H9 (cell line): ENCODE measurements around the gene PIH1D2. TPM values are rescaled to one million over a fixed set of nuclear protein-coding genes. Genes with fewer than 3 reads are reported as not detected.

Source experiments
- DNase-seq: peaks from one replicate; pipeline ENCODE4 v3.0.0-alpha.2; 2017
- H2AFZ ChIP-seq: one replicate; pipeline ENCODE4 v1.6.1; 2013; ENCODE audit warnings: mild to moderate bottlenecking, low read length, control low read depth, moderate library complexity
- H2AK5ac ChIP-seq: 2 replicates; pipeline ENCODE4 v1.6.1; 2013; ENCODE audit warnings: low read length, control low read depth, mixed read lengths; ENCODE audit not compliant: insufficient read length
- H2BK120ac ChIP-seq: one replicate; pipeline ENCODE4 v1.6.1; 2013; ENCODE audit warnings: low read depth, mild to moderate bottlenecking, low read length, control low read depth, inconsistent platforms; ENCODE audit not compliant: poor library complexity, severe bottlenecking
- H2BK12ac ChIP-seq: 2 replicates; pipeline ENCODE4 v1.6.1; 2013; ENCODE audit warnings: low read length, control low read depth, mixed read lengths, low read depth; ENCODE audit not compliant: insufficient read length
- H2BK15ac ChIP-seq: 2 replicates; pipeline ENCODE4 v1.6.1; 2013; ENCODE audit warnings: low read depth, low read length, control low read depth
- H2BK20ac ChIP-seq: one replicate; pipeline ENCODE4 v1.6.1; 2013; ENCODE audit warnings: low read depth, mild to moderate bottlenecking, low read length, control low read depth, inconsistent platforms; ENCODE audit not compliant: poor library complexity, severe bottlenecking
- H2BK5ac ChIP-seq: 2 replicates; pipeline ENCODE4 v1.6.1; 2013; ENCODE audit warnings: low read length, control low read depth, mixed read lengths; ENCODE audit not compliant: insufficient read length
- H3K14ac ChIP-seq: 2 replicates; pipeline ENCODE4 v1.6.1; 2013; ENCODE audit warnings: low read length, control low read depth; ENCODE audit not compliant: insufficient read depth
- H3K18ac ChIP-seq: 2 replicates; pipeline ENCODE4 v1.6.1; 2013; ENCODE audit warnings: low read depth, mild to moderate bottlenecking, mixed read lengths, low read length, control low read depth; ENCODE audit not compliant: insufficient read length
- H3K23ac ChIP-seq: 2 replicates; pipeline ENCODE4 v1.6.1; 2013; ENCODE audit warnings: low read length, control low read depth, mixed read lengths, low read depth; ENCODE audit not compliant: insufficient read length
- H3K23me2 ChIP-seq: 2 replicates; pipeline ENCODE4 v1.6.1; 2013; ENCODE audit warnings: low read depth, mild to moderate bottlenecking, mixed read lengths, low read length, control low read depth; ENCODE audit not compliant: insufficient read length, poor library complexity, severe bottlenecking
- H3K27ac ChIP-seq: 2 replicates; pipeline ENCODE4 v1.5.1; 2013; ENCODE audit warnings: low read length, control low read depth, mixed read lengths, low read depth; ENCODE audit not compliant: insufficient read length
- H3K27me3 ChIP-seq: 2 replicates; pipeline ENCODE4 v1.6.1; 2013; ENCODE audit warnings: low read length, control low read depth, inconsistent platforms; ENCODE audit not compliant: insufficient read depth
- H3K4ac ChIP-seq: 2 replicates; pipeline ENCODE4 v1.6.1; 2013; ENCODE audit warnings: low read depth, mild to moderate bottlenecking, control low read depth, inconsistent platforms, low read length, moderate library complexity
- H3K4me1 ChIP-seq: 2 replicates; pipeline ENCODE4 v1.6.1; 2013; ENCODE audit warnings: low read length, control low read depth, inconsistent platforms; ENCODE audit not compliant: insufficient read depth
- H3K4me2 ChIP-seq: 2 replicates; pipeline ENCODE4 v1.6.1; 2013; ENCODE audit warnings: low read length, control low read depth, mixed read lengths; ENCODE audit not compliant: insufficient read length, insufficient read depth
- H3K56ac ChIP-seq: 2 replicates; pipeline ENCODE4 v1.6.1; 2013; ENCODE audit warnings: low read depth, mild to moderate bottlenecking, mixed read lengths, low read length, control low read depth; ENCODE audit not compliant: insufficient read length
- H3K79me1 ChIP-seq: 2 replicates; pipeline ENCODE4 v1.6.1; 2013; ENCODE audit warnings: low read depth, mild to moderate bottlenecking, moderate library complexity, low read length, control low read depth, inconsistent platforms; ENCODE audit not compliant: insufficient read depth, poor library complexity, severe bottlenecking
- H3K79me2 ChIP-seq: 2 replicates; pipeline ENCODE4 v1.6.1; 2013; ENCODE audit warnings: low read length, control low read depth, inconsistent platforms; ENCODE audit not compliant: insufficient read depth
- H3K9ac ChIP-seq: 2 replicates; pipeline ENCODE4 v1.6.1; 2013; ENCODE audit warnings: low read length, control low read depth, mixed read lengths; ENCODE audit not compliant: insufficient read length; ENCODE audit errors: extremely low read depth
- H3K9me3 ChIP-seq: one replicate; pipeline ENCODE4 v1.6.1; 2013; ENCODE audit warnings: low read depth, low read length, inconsistent platforms; ENCODE audit not compliant: control insufficient read depth
- H3T11ph ChIP-seq: one replicate; pipeline ENCODE4 v1.6.1; 2013; ENCODE audit warnings: mild to moderate bottlenecking, low read length, control low read depth, inconsistent platforms
- H4K20me1 ChIP-seq: one replicate; pipeline ENCODE4 v1.6.1; 2013; ENCODE audit not compliant: control insufficient read depth, insufficient read length, insufficient read depth
- H4K5ac ChIP-seq: 2 replicates; pipeline ENCODE4 v1.6.1; 2013; ENCODE audit warnings: low read depth, mild to moderate bottlenecking, mixed read lengths, low read length, control low read depth; ENCODE audit not compliant: insufficient read length
- H4K8ac ChIP-seq: replicated peaks from 2 replicates; pipeline ENCODE4 v1.6.1; 2013; ENCODE audit warnings: low read length, control low read depth, mixed read lengths, low read depth; ENCODE audit not compliant: insufficient read length
- H4K91ac ChIP-seq: 2 replicates; pipeline ENCODE4 v1.6.1; 2013; ENCODE audit warnings: low read depth, mild to moderate bottlenecking, moderate library complexity, mixed read lengths, low read length, control low read depth; ENCODE audit not compliant: insufficient read length
- H3K27ac Mint-ChIP-seq, 3 experiments: 2 replicates in 2 of 3; 3 replicates in 1 of 3; pipeline ENCODE4 v1.8.0; 2020 to 2021; ENCODE audit warnings: mixed read lengths in 3 of 3, mild to moderate bottlenecking in 1 of 3, moderate library complexity in 1 of 3
- H3K27me3 Mint-ChIP-seq: 2 replicates; pipeline ENCODE4 v1.8.0; 2021; ENCODE audit warnings: low read depth, mild to moderate bottlenecking, moderate library complexity, mixed read lengths
- H3K36me3 Mint-ChIP-seq, 3 experiments: 2 replicates in 2 of 3; 3 replicates in 1 of 3; pipeline ENCODE4 v1.8.0; 2020 to 2021; ENCODE audit warnings: low read depth in 3 of 3, mixed read lengths in 3 of 3; ENCODE audit not compliant: insufficient read depth in 1 of 3
- H3K4me1 Mint-ChIP-seq, 2 experiments: 2 replicates each; pipeline ENCODE4 v1.8.0; 2020; ENCODE audit warnings: mixed read lengths in 2 of 2
- H3K4me3 Mint-ChIP-seq, 2 experiments: 2 replicates in 1 of 2; 3 replicates in 1 of 2; pipeline ENCODE4 v1.8.0; 2020 to 2021; ENCODE audit warnings: mild to moderate bottlenecking in 2 of 2, mixed read lengths in 2 of 2, moderate library complexity in 1 of 2
- H3K9me3 Mint-ChIP-seq, 2 experiments: 2 replicates in 1 of 2; 3 replicates in 1 of 2; pipeline ENCODE4 v1.8.0; 2020; ENCODE audit warnings: mild to moderate bottlenecking in 2 of 2, mixed read lengths in 2 of 2, moderate library complexity in 1 of 2
- WGBS: extraction: QIAGEN DNeasy Blood & Tissue Kit; methylation state at CpG from one replicate; pipeline ENCODE4 v1.1.7; 2013; ENCODE audit warnings: missing lambda C conversion rate, low lambda C conversion rate, mixed read lengths; ENCODE audit not compliant: insufficient read length; ENCODE audit errors: extremely low coverage; 5-methylcytosine and 5-hydroxymethylcytosine counted together
- total RNA-seq: library from RNA; stranded (reverse); gene quantifications from 2 replicates; pipeline ENCODE4 v1.2.1, GENCODE V29; 2021
- TF ChIP-seq, protein P1 (sequence below): fragments of 200-600 bp; sonication (generic); conservative IDR thresholded peaks from 3 replicates; pipeline ENCODE4 v1.8.0; 2021; ENCODE audit warnings: antibody characterized with exemption, mild to moderate bottlenecking

Gene PIH1D2
- total RNA-seq, 1 experiment from 2014 or later: 1.1 TPM

GRCh38 chr11:112062923-112063322 is 10.9 kb downstream of the PIH1D2 start:
- H2BK15ac ChIP-seq: no peak overlapping the region
- H3K36me3 Mint-ChIP-seq: peaks cover 9 to 41% (median 32%) of the 10 kb centered on the region in 3 experiments; a peak in 6 of 7 replicates
- TF ChIP-seq, protein P1, sequence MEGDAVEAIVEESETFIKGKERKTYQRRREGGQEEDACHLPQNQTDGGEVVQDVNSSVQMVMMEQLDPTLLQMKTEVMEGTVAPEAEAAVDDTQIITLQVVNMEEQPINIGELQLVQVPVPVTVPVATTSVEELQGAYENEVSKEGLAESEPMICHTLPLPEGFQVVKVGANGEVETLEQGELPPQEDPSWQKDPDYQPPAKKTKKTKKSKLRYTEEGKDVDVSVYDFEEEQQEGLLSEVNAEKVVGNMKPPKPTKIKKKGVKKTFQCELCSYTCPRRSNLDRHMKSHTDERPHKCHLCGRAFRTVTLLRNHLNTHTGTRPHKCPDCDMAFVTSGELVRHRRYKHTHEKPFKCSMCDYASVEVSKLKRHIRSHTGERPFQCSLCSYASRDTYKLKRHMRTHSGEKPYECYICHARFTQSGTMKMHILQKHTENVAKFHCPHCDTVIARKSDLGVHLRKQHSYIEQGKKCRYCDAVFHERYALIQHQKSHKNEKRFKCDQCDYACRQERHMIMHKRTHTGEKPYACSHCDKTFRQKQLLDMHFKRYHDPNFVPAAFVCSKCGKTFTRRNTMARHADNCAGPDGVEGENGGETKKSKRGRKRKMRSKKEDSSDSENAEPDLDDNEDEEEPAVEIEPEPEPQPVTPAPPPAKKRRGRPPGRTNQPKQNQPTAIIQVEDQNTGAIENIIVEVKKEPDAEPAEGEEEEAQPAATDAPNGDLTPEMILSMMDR: no peak
- no peak overlapping the region for H4K91ac ChIP-seq
- no peak overlapping the region for H3K9ac ChIP-seq
- H3K27ac Mint-ChIP-seq: no peak overlapping the region
- no peak overlapping the region for H2AK5ac ChIP-seq
- no peak overlapping the region for H3K14ac ChIP-seq
- H2AFZ ChIP-seq: no peak overlapping the region
- no peaks in the 10 kb centered on the region for H3K4me1 ChIP-seq
- no peak overlapping the region for H3K4me3 Mint-ChIP-seq
- WGBS: no CpG with 5 or more reads among the region's 1 CpG
- no peaks in the 10 kb centered on the region for H3K27me3 Mint-ChIP-seq
- no peak overlapping the region for H3K4ac ChIP-seq
- no peak overlapping the region for H2BK120ac ChIP-seq
- H2BK5ac ChIP-seq: no peak overlapping the region
- no peaks in the 10 kb centered on the region for H3K27me3 ChIP-seq
- no peak overlapping the region for H3K27ac ChIP-seq
- no peak overlapping the region for H2BK12ac ChIP-seq
- no peak overlapping the region for H3K18ac ChIP-seq
- no peaks in the 10 kb centered on the region for H3K79me1 ChIP-seq
- no peak overlapping the region for H4K8ac ChIP-seq
- no peak overlapping the region for H3K23ac ChIP-seq
- H3K23me2 ChIP-seq: no peaks in the 10 kb centered on the region
- H2BK20ac ChIP-seq: no peak overlapping the region
- H3K9me3 ChIP-seq: no peaks in the 10 kb centered on the region
- H3T11ph ChIP-seq: no peak overlapping the region
- H3K4me1 Mint-ChIP-seq: no peaks in the 10 kb centered on the region
- no peaks in the 10 kb centered on the region for H4K20me1 ChIP-seq
- DNase-seq: no peak
- no peak overlapping the region for H3K4me2 ChIP-seq
- no peak overlapping the region for H4K5ac ChIP-seq
- no peaks in the 10 kb centered on the region for H3K9me3 Mint-ChIP-seq
- no peak overlapping the region for H3K56ac ChIP-seq
- H3K79me2 ChIP-seq: no peaks in the 10 kb centered on the region
